Measurements from ENCODE around the gene SCYL1. TPM values are rescaled to one million over a fixed set of nuclear protein-coding genes. Genes with fewer than 3 reads are reported as not detected.

The SCYL1 gene
- total RNA-seq, 1 donor: 109 TPM

DNA sequence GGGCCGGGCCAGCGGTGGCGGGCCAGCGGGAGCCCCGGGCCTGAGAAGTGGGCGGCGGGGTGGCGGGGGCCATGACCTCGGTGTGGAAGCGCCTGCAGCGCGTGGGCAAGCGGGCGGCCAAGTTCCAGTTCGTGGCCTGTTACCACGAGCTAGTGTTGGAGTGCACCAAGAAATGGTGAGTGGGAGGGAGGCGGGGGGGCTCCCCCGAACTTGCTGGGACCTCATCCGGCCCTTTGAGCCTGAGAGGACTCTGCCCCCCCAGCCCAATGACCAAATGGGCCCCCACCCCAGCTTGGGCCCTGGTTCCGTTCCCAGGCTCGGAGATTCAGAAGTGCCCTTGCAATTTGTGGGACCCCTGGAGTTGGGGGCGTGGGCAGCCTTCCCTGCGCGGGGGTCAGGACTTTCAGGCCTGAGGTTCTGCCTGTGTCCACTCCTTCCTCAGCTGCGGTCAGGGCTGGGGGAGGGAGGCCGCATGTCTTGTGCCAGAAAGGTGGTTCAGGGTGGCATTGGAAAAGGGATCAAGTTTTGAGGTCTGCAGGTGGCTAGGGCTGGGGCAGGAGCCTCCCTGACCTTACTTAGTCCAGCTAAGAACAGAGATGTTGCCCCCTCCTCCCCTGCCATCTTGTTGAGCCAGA lies 51.5 kb downstream of the SCYL1 start:
- peak overlapping the region; percentile 81 for H3K27ac ChIP-seq (ENCODE audit: low read depth, low read length)
- H3K4me1 ChIP-seq (ENCODE audit: insufficient read depth, low read length): peaks cover 48% of the 10 kb centered on the region
- H3K4me2 ChIP-seq (ENCODE audit: insufficient read depth, low read length): peak overlapping the region; percentile 91
- H3K27me3 ChIP-seq (ENCODE audit: insufficient read depth, low read length): no peaks in the 10 kb centered on the region
- no peaks in the 10 kb centered on the region for H3K9me3 ChIP-seq (ENCODE audit: low read depth, low read length)
- H3K36me3 ChIP-seq (ENCODE audit: insufficient read depth, low read length): peaks cover 29% of the 10 kb centered on the region
- DNase-seq (ENCODE audit: insufficient read length, low spot score, missing footprints): peak; percentile 94
- TF ChIP-seq, protein P1, sequence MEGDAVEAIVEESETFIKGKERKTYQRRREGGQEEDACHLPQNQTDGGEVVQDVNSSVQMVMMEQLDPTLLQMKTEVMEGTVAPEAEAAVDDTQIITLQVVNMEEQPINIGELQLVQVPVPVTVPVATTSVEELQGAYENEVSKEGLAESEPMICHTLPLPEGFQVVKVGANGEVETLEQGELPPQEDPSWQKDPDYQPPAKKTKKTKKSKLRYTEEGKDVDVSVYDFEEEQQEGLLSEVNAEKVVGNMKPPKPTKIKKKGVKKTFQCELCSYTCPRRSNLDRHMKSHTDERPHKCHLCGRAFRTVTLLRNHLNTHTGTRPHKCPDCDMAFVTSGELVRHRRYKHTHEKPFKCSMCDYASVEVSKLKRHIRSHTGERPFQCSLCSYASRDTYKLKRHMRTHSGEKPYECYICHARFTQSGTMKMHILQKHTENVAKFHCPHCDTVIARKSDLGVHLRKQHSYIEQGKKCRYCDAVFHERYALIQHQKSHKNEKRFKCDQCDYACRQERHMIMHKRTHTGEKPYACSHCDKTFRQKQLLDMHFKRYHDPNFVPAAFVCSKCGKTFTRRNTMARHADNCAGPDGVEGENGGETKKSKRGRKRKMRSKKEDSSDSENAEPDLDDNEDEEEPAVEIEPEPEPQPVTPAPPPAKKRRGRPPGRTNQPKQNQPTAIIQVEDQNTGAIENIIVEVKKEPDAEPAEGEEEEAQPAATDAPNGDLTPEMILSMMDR (IDR thresholded peaks at IDR 0.05; ENCODE audit: extremely low read depth, low read depth, low read length): no peak
- peaks cover 32% of the 10 kb centered on the region for H4K20me1 ChIP-seq (ENCODE audit: insufficient read depth, low read length)
- peak overlapping the region; percentile 77 for H3K4me3 ChIP-seq (ENCODE audit: insufficient read depth, low read length)
- H3K79me2 ChIP-seq (ENCODE audit: insufficient read depth, low read length): peaks cover 54% of the 10 kb centered on the region
- H2AFZ ChIP-seq (ENCODE audit: low read length): no peak overlapping the region

DNA sequence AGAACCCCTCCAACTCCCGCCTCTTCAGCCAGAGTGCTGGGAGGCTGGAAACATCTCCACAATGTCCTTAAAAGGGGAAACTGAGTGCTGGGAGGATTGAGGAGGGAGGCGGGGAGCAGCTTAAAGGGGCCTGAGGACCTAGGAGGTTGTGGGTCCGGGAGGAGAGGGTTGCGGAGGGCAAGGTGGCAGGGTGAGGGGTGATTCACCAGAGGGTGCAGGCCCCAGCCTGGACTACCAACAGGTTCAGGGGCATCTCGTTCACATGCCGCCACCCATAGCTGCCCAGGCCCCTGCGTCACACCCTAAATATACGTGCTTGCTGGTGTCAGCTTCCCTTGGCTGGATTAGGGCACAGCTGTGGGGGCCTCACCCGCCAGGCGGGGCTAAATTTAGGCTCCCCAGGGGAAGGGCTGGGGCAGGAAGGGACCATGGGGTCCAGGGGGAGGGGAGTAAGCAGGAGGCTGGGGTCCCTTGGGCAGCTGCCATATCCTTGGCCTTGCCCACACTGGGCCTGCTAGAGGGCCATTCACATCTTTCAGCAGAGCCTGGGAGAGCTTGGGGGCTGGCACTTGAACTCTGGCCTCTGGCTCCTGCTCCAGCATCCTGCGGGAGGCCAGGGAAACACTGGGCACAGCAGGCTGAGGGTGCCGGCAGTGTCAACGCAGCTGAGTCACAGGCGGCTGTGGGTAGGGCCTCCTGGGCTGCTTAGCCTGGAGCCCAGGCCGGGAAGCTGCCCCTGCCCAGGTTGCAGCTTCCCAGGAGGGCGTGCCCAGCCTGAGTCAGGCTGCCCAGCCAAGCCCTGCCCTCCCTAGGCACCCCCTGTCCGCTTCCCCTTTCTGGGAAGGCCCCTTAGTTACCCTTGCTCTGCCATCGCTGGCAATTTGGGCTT lies 52.2 kb downstream of the SCYL1 start:
- Histone ChIP-seq H3K4me2 (ENCODE audit: insufficient read depth, low read length) (peak overlapping the region; percentile 91), H3K36me3 (ENCODE audit: insufficient read depth, low read length) (peaks cover 36% of the 10 kb centered on the region), H3K4me3 (ENCODE audit: insufficient read depth, low read length) (peak overlapping the region; percentile 77), H3K79me2 (ENCODE audit: insufficient read depth, low read length) (peaks cover 46% of the 10 kb centered on the region), H3K9me3 (ENCODE audit: low read depth, low read length) (no peaks in the 10 kb centered on the region), H3K4me1 (ENCODE audit: insufficient read depth, low read length) (peaks cover 40% of the 10 kb centered on the region), H4K20me1 (ENCODE audit: insufficient read depth, low read length) (peaks cover 29% of the 10 kb centered on the region), H3K27ac (ENCODE audit: low read depth, low read length) (peak overlapping the region; percentile 81), H3K27me3 (ENCODE audit: insufficient read depth, low read length) (no peaks in the 10 kb centered on the region), H2AFZ (ENCODE audit: low read length) (no peak overlapping the region)
- TF ChIP-seq, protein P1 (IDR thresholded peaks at IDR 0.05; ENCODE audit: extremely low read depth, low read depth, low read length): no peak
- peak; percentile 100 for DNase-seq (ENCODE audit: insufficient read length, low spot score, missing footprints)

DNA sequence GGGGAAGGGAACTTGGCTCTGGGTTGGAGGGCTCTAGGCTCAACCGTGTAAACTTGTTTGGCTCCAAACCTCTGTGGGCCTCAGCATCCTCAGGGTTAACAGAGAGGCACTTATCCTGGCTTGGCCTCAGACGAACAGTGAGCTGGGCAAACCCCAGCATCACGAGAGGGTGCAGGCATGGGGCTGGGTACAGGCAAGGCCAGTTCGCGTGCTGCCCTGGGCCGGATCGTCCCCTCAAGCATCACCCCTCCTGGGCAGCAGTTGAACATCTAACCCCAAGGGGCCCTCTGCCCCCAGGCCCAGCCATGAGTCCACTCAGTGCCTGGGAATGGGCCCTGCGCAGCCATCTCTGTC lies 52.9 kb downstream of the SCYL1 start:
- TF ChIP-seq, protein P1 (IDR thresholded peaks at IDR 0.05; ENCODE audit: extremely low read depth, low read depth, low read length): no peak
- peaks cover 29% of the 10 kb centered on the region for H4K20me1 ChIP-seq (ENCODE audit: insufficient read depth, low read length)
- H3K4me3 ChIP-seq (ENCODE audit: insufficient read depth, low read length): peak overlapping the region; percentile 77
- peak overlapping the region; percentile 91 for H3K4me2 ChIP-seq (ENCODE audit: insufficient read depth, low read length)
- H3K36me3 ChIP-seq (ENCODE audit: insufficient read depth, low read length): peaks cover 40% of the 10 kb centered on the region
- peaks cover 40% of the 10 kb centered on the region for H3K4me1 ChIP-seq (ENCODE audit: insufficient read depth, low read length)
- H2AFZ ChIP-seq (ENCODE audit: low read length): no peak overlapping the region
- H3K27me3 ChIP-seq (ENCODE audit: insufficient read depth, low read length): no peaks in the 10 kb centered on the region
- H3K9me3 ChIP-seq (ENCODE audit: low read depth, low read length): no peaks in the 10 kb centered on the region
- H3K27ac ChIP-seq (ENCODE audit: low read depth, low read length): peak overlapping the region; percentile 81
- peaks cover 44% of the 10 kb centered on the region for H3K79me2 ChIP-seq (ENCODE audit: insufficient read depth, low read length)
- peak; percentile 94 for DNase-seq (ENCODE audit: insufficient read length, low spot score, missing footprints)

DNA sequence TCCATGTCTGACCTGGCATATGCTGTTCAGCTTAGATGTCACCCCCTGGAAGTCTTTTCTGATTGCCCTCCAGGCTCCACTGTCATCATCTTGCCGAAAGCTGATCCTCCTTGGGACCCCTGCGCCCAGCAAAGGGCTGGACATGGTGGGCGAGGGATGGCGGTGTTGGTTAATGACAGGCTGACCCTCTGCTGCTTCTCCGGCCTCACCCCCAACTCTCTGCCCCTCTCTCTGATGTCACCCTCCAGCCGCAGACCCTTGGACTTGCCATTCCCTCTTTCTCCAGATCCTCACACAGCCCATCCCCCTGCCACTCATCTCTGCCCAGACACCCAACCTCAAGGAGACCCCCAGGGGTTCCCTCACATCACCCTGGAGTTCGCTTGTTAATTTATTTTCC lies 53.3 kb downstream of the SCYL1 start:
- Histone ChIP-seq H3K9me3 (ENCODE audit: low read depth, low read length) (no peaks in the 10 kb centered on the region), H3K4me2 (ENCODE audit: insufficient read depth, low read length) (peak overlapping the region; percentile 91), H2AFZ (ENCODE audit: low read length) (no peak overlapping the region), H4K20me1 (ENCODE audit: insufficient read depth, low read length) (peaks cover 25% of the 10 kb centered on the region), H3K27ac (ENCODE audit: low read depth, low read length) (peak overlapping the region; percentile 81), H3K79me2 (ENCODE audit: insufficient read depth, low read length) (peaks cover 40% of the 10 kb centered on the region), H3K36me3 (ENCODE audit: insufficient read depth, low read length) (peaks cover 40% of the 10 kb centered on the region), H3K27me3 (ENCODE audit: insufficient read depth, low read length) (no peaks in the 10 kb centered on the region), H3K4me3 (ENCODE audit: insufficient read depth, low read length) (peak overlapping the region; percentile 77), H3K4me1 (ENCODE audit: insufficient read depth, low read length) (peaks cover 37% of the 10 kb centered on the region)
- no peak for DNase-seq (ENCODE audit: insufficient read length, low spot score, missing footprints)
- TF ChIP-seq, protein P1 (IDR thresholded peaks at IDR 0.05; ENCODE audit: extremely low read depth, low read depth, low read length): no peak

Data from osteoblast (primary cell).